ENCODE data around the gene PARP14.

The PARP14 gene

DNA sequence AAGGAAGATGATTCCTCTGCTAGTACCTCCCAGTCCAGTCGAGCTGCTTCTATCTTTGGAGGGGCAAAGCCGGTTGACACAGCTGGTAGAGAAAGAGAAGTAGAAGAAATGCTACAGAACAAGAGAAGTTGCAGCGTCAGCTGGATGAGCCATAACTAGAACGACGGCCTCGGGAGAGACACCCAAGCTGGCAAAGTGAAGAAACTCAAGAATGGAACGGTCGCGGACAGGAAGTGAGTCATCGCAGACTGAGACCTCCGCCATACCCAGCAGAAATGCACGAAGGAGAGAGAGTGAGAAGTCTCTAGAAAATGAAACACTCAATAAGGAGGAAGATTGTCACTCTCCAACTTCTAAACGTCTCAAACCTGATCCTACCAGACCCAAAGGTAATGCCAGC is 19.0 kb upstream of the PARP14 start:
- H3K4me3 ChIP-seq (ENCODE audit: low read length in 2 of 2): no peak overlapping the region
- no peaks in the 10 kb centered on the region for H3K4me1 ChIP-seq (ENCODE audit: control insufficient read depth, insufficient read depth, low read length)
- H3K27ac ChIP-seq (ENCODE audit: low read length): no peak overlapping the region
- H3K9ac ChIP-seq (ENCODE audit: low read length in 2 of 2): no peak overlapping the region
- H3K9me3 ChIP-seq (ENCODE audit: control insufficient read depth in 2 of 2, low read length in 2 of 2): no peaks in the 10 kb centered on the region
- H3K36me3 ChIP-seq (ENCODE audit: control insufficient read depth in 2 of 2, insufficient read depth in 2 of 2, low read length in 2 of 2): no peaks in the 10 kb centered on the region
- H3K27me3 ChIP-seq (ENCODE audit: control insufficient read depth in 1 of 2, insufficient read depth in 2 of 2, low read length in 2 of 2): peaks cover 0 to 2% of the 10 kb centered on the region in 2 donors

DNA sequence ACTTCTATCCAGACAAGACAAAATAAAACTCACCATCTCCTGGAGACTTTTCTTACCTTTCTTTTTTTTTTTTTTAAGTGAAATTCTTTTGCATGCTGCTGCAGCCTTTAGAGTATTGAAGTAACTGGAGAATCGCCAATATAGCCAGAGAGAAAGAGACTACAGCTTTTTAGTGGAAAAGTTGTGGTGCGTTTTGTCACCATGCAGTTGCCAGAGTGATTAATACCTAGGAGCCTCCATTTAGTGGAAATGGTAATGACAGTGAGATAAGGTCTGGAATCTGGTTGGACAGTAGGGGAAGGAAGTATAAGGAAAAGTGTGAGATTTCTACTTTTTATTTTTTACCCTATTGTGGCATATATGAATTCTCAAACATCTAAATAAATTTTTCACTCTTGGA is 18.1 kb upstream of the PARP14 start:
- Histone ChIP-seq H3K4me1 (ENCODE audit: control insufficient read depth, insufficient read depth, low read length) (no peaks in the 10 kb centered on the region), H3K9me3 (ENCODE audit: control insufficient read depth in 2 of 2, low read length in 2 of 2) (no peaks in the 10 kb centered on the region), H3K27me3 (ENCODE audit: control insufficient read depth in 1 of 2, insufficient read depth in 2 of 2, low read length in 2 of 2) (peaks cover 0 to 2% of the 10 kb centered on the region in 2 donors), H3K4me3 (ENCODE audit: low read length in 2 of 2) (no peak overlapping the region), H3K9ac (ENCODE audit: low read length in 2 of 2) (no peak overlapping the region), H3K27ac (ENCODE audit: low read length) (no peak overlapping the region), H3K36me3 (ENCODE audit: control insufficient read depth in 2 of 2, insufficient read depth in 2 of 2, low read length in 2 of 2) (no peaks in the 10 kb centered on the region)

DNA sequence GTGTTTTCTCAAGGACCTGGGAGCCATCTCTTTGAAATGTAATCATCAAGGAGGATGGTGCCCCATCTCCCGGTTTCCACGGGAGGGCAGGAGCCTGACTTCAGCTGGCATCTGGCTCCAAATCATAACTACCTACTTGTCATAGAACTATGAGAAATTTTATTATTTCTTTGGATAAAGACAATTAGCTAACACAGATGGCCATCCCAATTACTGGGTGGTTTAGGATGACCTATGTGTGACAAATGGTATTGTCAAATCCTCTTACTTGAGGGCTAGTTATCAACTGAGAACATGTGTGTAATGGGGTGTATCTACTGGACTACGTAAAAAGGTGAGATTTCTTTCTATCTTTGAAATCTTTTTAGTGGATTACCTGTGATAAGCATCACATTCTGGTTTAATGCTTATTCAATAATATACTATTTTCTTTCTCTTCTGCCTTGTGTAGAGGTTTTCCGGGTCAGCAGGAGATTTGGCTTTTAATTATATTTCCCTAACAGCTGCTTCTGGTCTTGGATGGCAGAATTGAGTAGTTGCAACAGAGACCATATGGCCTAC is 15.3 kb upstream of the PARP14 start:
- H3K36me3 ChIP-seq (ENCODE audit: control insufficient read depth in 2 of 2, insufficient read depth in 2 of 2, low read length in 2 of 2): no peaks in the 10 kb centered on the region
- H3K4me3 ChIP-seq (ENCODE audit: low read length in 2 of 2): no peak overlapping the region
- no peak overlapping the region for H3K27ac ChIP-seq (ENCODE audit: low read length)
- H3K4me1 ChIP-seq (ENCODE audit: control insufficient read depth, insufficient read depth, low read length): no peaks in the 10 kb centered on the region
- H3K9me3 ChIP-seq (ENCODE audit: control insufficient read depth in 2 of 2, low read length in 2 of 2): no peaks in the 10 kb centered on the region
- H3K9ac ChIP-seq (ENCODE audit: low read length in 2 of 2): no peak overlapping the region
- H3K27me3 ChIP-seq (ENCODE audit: control insufficient read depth in 1 of 2, insufficient read depth in 2 of 2, low read length in 2 of 2): peaks cover 0 to 4% of the 10 kb centered on the region in 2 donors

DNA sequence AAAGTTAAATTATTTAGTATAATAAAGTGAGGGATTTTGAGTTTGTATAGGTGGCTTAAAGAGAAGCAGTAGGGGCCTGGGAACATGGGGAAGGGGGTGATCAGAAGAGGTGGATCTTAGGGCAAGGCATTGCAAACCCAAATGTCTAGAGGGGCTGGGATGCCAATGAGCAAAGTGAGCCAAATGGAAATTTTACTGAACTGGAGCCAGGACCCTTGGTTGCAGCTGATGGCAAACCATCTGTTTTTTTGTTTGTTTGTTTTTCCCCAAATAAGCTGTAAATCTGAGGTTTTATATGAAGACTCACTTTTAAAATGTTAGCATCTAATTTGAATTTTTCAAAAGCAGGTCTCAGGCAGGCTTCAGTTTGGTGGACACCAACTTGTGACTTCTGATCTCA is 14.8 kb upstream of the PARP14 start:
- no peak overlapping the region for H3K27ac ChIP-seq (ENCODE audit: low read length)
- H3K9me3 ChIP-seq (ENCODE audit: control insufficient read depth in 2 of 2, low read length in 2 of 2): no peaks in the 10 kb centered on the region
- no peaks in the 10 kb centered on the region for H3K36me3 ChIP-seq (ENCODE audit: control insufficient read depth in 2 of 2, insufficient read depth in 2 of 2, low read length in 2 of 2)
- no peak overlapping the region for H3K4me3 ChIP-seq (ENCODE audit: low read length in 2 of 2)
- no peaks in the 10 kb centered on the region for H3K4me1 ChIP-seq (ENCODE audit: control insufficient read depth, insufficient read depth, low read length)
- peaks cover 0 to 2% of the 10 kb centered on the region in 2 donors for H3K27me3 ChIP-seq (ENCODE audit: control insufficient read depth in 1 of 2, insufficient read depth in 2 of 2, low read length in 2 of 2)
- H3K9ac ChIP-seq (ENCODE audit: low read length in 2 of 2): no peak overlapping the region

DNA sequence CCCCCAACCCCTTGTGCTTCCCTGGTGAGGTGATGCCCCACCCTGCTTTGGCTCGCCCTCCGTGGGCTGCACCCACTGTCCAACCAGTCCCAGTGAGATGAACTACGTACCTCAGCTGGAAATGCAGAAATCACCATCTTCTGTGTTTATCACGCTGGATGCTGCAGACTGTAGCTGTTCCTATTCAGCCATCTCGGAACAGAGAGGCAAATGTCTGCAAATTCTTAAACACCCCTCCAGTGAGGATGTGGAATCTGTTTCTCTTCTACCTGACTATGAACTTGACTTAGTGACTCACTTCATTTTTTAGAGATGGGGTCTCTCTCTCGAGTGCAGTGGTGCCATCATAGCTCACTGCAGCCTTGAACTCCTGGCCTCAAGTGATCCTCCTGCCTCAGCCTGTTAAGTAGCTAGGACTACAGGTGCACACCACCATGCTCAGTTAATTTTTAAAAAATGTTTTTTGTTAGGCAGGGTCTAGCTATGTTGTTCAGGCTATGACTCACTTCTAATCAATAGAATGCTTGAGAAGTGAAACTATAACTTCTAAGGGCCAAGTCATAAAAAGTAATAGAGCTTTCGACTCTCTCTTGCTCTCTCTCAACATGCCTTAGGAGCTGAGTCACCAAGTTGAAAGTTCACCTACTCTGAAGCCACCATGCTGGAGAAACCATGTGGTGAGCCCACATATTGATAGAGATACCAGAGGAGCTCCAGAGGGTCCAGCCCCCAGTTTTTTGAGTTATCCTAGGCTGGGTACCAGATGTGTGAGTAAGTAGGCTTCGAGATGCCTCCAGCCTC is 11.5 kb upstream of the PARP14 start:
- no peak overlapping the region for H3K27ac ChIP-seq (ENCODE audit: low read length)
- no peaks in the 10 kb centered on the region for H3K36me3 ChIP-seq (ENCODE audit: control insufficient read depth in 2 of 2, insufficient read depth in 2 of 2, low read length in 2 of 2)
- no peaks in the 10 kb centered on the region for H3K9me3 ChIP-seq (ENCODE audit: control insufficient read depth in 2 of 2, low read length in 2 of 2)
- H3K4me3 ChIP-seq (ENCODE audit: low read length in 2 of 2): no peak overlapping the region
- no peak overlapping the region for H3K9ac ChIP-seq (ENCODE audit: low read length in 2 of 2)
- peaks cover 0 to 2% of the 10 kb centered on the region in 2 donors for H3K27me3 ChIP-seq (ENCODE audit: control insufficient read depth in 1 of 2, insufficient read depth in 2 of 2, low read length in 2 of 2)
- H3K4me1 ChIP-seq (ENCODE audit: control insufficient read depth, insufficient read depth, low read length): no peaks in the 10 kb centered on the region

DNA sequence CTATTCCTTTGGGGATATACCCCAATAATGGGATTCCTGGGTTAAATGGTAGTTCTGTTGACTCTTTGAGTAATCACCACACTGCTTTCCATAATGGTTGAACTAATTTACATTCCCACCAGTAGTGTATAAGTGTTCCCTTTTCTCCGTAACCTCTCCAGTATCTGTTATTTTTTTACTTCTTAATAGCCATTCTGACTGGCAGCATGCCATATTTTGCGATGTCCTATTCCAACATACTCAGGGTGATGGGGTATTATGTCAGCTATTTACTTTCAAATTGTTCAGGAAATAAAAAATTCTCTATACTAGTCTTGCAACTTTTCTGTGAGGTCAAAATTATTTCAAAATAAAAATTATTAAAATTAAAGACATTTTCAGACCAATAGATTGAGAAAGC is 9.1 kb upstream of the PARP14 start:
- H3K9me3 ChIP-seq (ENCODE audit: control insufficient read depth in 2 of 2, low read length in 2 of 2): no peaks in the 10 kb centered on the region
- no peaks in the 10 kb centered on the region for H3K4me1 ChIP-seq (ENCODE audit: control insufficient read depth, insufficient read depth, low read length)
- no peaks in the 10 kb centered on the region for H3K36me3 ChIP-seq (ENCODE audit: control insufficient read depth in 2 of 2, insufficient read depth in 2 of 2, low read length in 2 of 2)
- no peak overlapping the region for H3K4me3 ChIP-seq (ENCODE audit: low read length in 2 of 2)
- H3K27ac ChIP-seq (ENCODE audit: low read length): no peak overlapping the region
- H3K9ac ChIP-seq (ENCODE audit: low read length in 2 of 2): no peak overlapping the region
- peaks cover 0 to 2% of the 10 kb centered on the region in 2 donors for H3K27me3 ChIP-seq (ENCODE audit: control insufficient read depth in 1 of 2, insufficient read depth in 2 of 2, low read length in 2 of 2)

DNA sequence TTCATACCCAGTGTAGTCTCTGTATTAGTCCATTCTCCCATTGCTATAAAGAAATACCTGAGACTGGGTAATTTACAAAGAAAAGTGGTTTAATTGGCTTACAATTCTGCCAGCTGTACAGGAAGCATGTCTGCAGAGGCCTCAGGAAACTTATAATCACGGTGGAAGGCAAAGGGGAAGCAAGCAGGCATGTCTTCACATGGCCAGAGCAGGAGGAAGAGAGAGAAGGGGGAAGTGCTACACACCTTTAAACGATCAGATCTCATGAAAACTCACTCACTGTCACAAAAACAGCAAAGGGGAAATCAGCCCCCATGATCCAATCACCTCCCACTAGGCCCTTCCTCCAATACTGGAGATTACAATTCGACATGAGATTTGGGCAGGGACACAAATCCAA is 6.3 kb upstream of the PARP14 start:
- no peak overlapping the region for H3K27ac ChIP-seq (ENCODE audit: low read length)
- no peaks in the 10 kb centered on the region for H3K9me3 ChIP-seq (ENCODE audit: control insufficient read depth in 2 of 2, low read length in 2 of 2)
- no peak overlapping the region for H3K9ac ChIP-seq (ENCODE audit: low read length in 2 of 2)
- H3K27me3 ChIP-seq (ENCODE audit: control insufficient read depth in 1 of 2, insufficient read depth in 2 of 2, low read length in 2 of 2): no peaks in the 10 kb centered on the region
- peaks cover 7% of the 10 kb centered on the region for H3K4me1 ChIP-seq (ENCODE audit: control insufficient read depth, insufficient read depth, low read length)
- H3K36me3 ChIP-seq (ENCODE audit: control insufficient read depth in 2 of 2, insufficient read depth in 2 of 2, low read length in 2 of 2): no peaks in the 10 kb centered on the region
- H3K4me3 ChIP-seq (ENCODE audit: low read length in 2 of 2): no peak overlapping the region

DNA sequence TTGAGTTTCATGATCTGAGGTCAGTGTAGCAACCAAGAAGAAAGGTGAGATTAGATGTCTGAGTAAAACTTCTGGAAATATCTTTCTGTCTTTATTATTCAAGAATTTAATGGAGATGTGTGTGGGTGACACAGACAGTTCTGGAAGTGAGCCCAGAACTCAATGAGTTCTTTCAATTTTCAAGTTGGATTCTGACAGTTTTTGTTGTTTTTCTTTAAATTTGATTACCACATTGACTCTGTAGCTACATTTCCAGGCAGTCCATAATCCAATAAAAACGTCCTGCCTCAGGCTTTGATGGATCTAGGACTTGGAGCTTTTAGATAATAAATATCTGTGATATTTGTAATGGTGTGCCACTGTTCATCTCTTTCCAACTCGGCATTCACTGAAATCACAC is 3.9 kb upstream of the PARP14 start:
- Histone ChIP-seq H3K9me3 (ENCODE audit: control insufficient read depth in 2 of 2, low read length in 2 of 2) (no peaks in the 10 kb centered on the region), H3K27ac (ENCODE audit: low read length) (no peak overlapping the region), H3K9ac (ENCODE audit: low read length in 2 of 2) (no peak overlapping the region)

DNA sequence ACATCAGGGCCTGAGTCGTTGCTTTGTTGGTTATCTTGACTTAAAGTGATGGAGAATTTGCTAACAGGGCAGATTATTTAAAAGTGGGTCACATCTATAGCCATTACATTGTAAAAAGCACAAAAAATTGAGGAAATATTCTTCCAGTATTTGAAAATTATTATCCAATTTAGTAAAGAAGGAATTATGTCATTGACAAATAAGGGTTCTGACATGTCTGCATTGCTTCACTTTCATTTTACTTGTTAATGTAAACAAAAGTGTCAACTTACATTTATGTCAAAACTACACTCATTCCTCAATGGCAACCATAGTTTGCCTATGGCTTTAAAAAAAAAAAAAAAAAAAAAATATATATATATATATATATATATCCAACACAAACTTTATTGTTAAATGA is 3.4 kb upstream of the PARP14 start:
- Histone ChIP-seq H3K27ac (ENCODE audit: low read length) (no peak overlapping the region), H3K36me3 (ENCODE audit: control insufficient read depth in 2 of 2, insufficient read depth in 2 of 2, low read length in 2 of 2) (no peaks in the 10 kb centered on the region), H3K4me1 (ENCODE audit: control insufficient read depth, insufficient read depth, low read length) (peaks cover 29% of the 10 kb centered on the region), H3K27me3 (ENCODE audit: control insufficient read depth in 1 of 2, insufficient read depth in 2 of 2, low read length in 2 of 2) (no peaks in the 10 kb centered on the region), H3K4me3 (ENCODE audit: low read length in 2 of 2) (no peak overlapping the region), H3K9ac (ENCODE audit: low read length in 2 of 2) (no peak overlapping the region), H3K9me3 (ENCODE audit: control insufficient read depth in 2 of 2, low read length in 2 of 2) (no peaks in the 10 kb centered on the region)

More for the DNA sequence above, 3.9 kb upstream of the PARP14 start:
- no peak overlapping the region for H3K4me3 ChIP-seq (ENCODE audit: low read length in 2 of 2)
- H3K36me3 ChIP-seq (ENCODE audit: control insufficient read depth in 2 of 2, insufficient read depth in 2 of 2, low read length in 2 of 2): no peaks in the 10 kb centered on the region
- peaks cover 24% of the 10 kb centered on the region for H3K4me1 ChIP-seq (ENCODE audit: control insufficient read depth, insufficient read depth, low read length)
- no peaks in the 10 kb centered on the region for H3K27me3 ChIP-seq (ENCODE audit: control insufficient read depth in 1 of 2, insufficient read depth in 2 of 2, low read length in 2 of 2)

DNA sequence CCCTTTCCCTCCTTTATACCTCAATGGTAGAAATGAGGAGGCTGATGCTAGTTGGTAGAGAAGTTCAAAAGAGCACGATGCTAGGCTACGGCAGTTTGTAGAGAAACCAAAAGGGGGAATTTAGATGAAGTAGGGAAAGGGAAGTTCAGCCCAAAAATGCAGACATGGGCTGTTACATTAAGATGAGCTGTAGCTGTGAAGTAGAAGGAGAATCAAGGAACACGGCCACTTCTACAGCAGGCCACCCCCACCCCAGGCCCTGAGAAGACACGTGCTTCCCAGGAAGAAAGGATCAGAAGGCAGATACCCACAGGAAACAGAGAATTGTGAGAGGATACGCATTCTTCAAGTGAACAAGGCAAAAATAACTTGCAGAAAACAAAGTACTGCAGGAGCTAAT is 2.1 kb upstream of the PARP14 start:
- no peak overlapping the region for H3K4me3 ChIP-seq (ENCODE audit: low read length in 2 of 2)
- H3K9ac ChIP-seq (ENCODE audit: low read length in 2 of 2): no peak overlapping the region
- H3K36me3 ChIP-seq (ENCODE audit: control insufficient read depth in 2 of 2, insufficient read depth in 2 of 2, low read length in 2 of 2): no peaks in the 10 kb centered on the region
- H3K9me3 ChIP-seq (ENCODE audit: control insufficient read depth in 2 of 2, low read length in 2 of 2): no peaks in the 10 kb centered on the region
- peaks cover 31% of the 10 kb centered on the region for H3K4me1 ChIP-seq (ENCODE audit: control insufficient read depth, insufficient read depth, low read length)
- peak overlapping the region; percentile 94 for H3K27ac ChIP-seq (ENCODE audit: low read length)
- H3K27me3 ChIP-seq (ENCODE audit: control insufficient read depth in 1 of 2, insufficient read depth in 2 of 2, low read length in 2 of 2): no peaks in the 10 kb centered on the region

Data from stomach smooth muscle (tissue), 2 donors.